GM10266 (cell line): ENCODE data around the gene BTBD6.

Experiments used
- DNase-seq: peaks from one replicate; pipeline ENCODE4 v3.0.0; 2012; ENCODE audit errors: extremely low spot score
- CTCF ChIP-seq: IDR thresholded peaks from 2 replicates; pipeline ENCODE4 v1.5.1; 2012; ENCODE audit warnings: mild to moderate bottlenecking, low read depth; ENCODE audit not compliant: control insufficient read depth, insufficient read depth; ENCODE audit errors: missing control alignments

Gene BTBD6

GRCh38 chr14:105221598-105222178, 26.6 kb upstream of the BTBD6 start:
- no peak for DNase-seq
- no peak for TF ChIP-seq CTCF

GRCh38 chr14:105223260-105223659, 25.1 kb upstream of the BTBD6 start:
- no peak for DNase-seq
- TF ChIP-seq CTCF = no peak

- TF ChIP-seq CTCF = no peak
Measured at GRCh38 chr14:105223770-105224544, 24.4 kb upstream of the BTBD6 start.

GRCh38 chr14:105224845-105225570, 23.3 kb upstream of the BTBD6 start:
- no peak for TF ChIP-seq CTCF
- no peak for DNase-seq

More at GRCh38 chr14:105223770-105224544, 24.4 kb upstream of the BTBD6 start:
- DNase-seq = no peak

GRCh38 chr14:105226198-105226597, 22.1 kb upstream of the BTBD6 start:
- DNase-seq = no peak
- TF ChIP-seq CTCF = no peak

GRCh38 chr14:105227346-105227745, 21.0 kb upstream of the BTBD6 start:
- no peak for TF ChIP-seq CTCF
- no peak for DNase-seq
